Brain microvascular endothelial cell (primary cell): ENCODE measurements around the gene KRT85.
A peak's percentile ranks its signal among the peaks of the same experiment; 100 is the strongest.

Experiments used
- DNase-seq: peaks from one replicate; pipeline ENCODE4 v3.0.0-alpha.2; 2020
- H3K27ac ChIP-seq: fragments of 250-450 bp; sonication (Bioruptor Pico); 2 replicates; pipeline ENCODE4 v1.5.1; 2020; ENCODE audit warnings: mild to moderate bottlenecking, moderate library complexity
- H3K27me3 ChIP-seq: fragments of 250-450 bp; sonication (Bioruptor Pico); replicated peaks from 2 replicates; pipeline ENCODE4 v1.5.1; 2020; ENCODE audit warnings: mild to moderate bottlenecking
- H3K36me3 ChIP-seq: fragments of 250-450 bp; sonication (Bioruptor Pico); replicated peaks from 2 replicates; pipeline ENCODE4 v1.5.1; 2020; ENCODE audit warnings: mild to moderate bottlenecking
- H3K4me3 ChIP-seq: 2 replicates; pipeline ENCODE4 v1.5.1; 2011; ENCODE audit warnings: low read depth, mild to moderate bottlenecking, control low read depth, low read length, moderate library complexity
- in situ Hi-C: cut with HindIII; loops from 2 replicates; pipeline ENCODE4 v1.10.0; 2017; ENCODE audit warnings: low sequenced_read_pairs, low pct_ligation_motif_present
- TF ChIP-seq, protein P1 (sequence below): IDR thresholded peaks from 2 replicates; pipeline ENCODE4 v1.5.1; 2011; ENCODE audit warnings: low read depth, mild to moderate bottlenecking, moderate library complexity, low read length, control low read depth, inconsistent platforms; ENCODE audit errors: missing control alignments

KRT85 gene

DNA sequence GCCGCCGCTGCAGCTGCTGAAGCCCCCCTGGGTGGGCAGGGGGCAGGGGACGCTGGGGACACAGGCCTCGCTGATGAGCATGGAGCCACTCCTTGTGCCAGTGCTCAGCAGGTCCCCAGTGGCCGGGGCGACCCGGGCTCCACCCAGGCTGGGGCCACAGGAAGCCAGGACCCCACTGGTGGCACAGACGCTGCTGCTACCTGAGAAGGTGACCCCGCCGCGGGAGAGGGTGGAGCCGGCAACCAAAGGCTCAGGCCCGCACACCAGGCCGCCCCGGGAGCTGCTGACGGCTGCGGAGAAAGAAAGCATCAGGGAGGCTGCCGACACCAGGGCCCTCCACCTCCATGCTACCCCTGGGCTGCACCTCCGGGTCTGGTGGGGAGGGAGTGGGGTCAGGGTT, 10.8 kb upstream of the KRT85 start:
- DNase-seq, result no peak
- TF ChIP-seq, protein P1, sequence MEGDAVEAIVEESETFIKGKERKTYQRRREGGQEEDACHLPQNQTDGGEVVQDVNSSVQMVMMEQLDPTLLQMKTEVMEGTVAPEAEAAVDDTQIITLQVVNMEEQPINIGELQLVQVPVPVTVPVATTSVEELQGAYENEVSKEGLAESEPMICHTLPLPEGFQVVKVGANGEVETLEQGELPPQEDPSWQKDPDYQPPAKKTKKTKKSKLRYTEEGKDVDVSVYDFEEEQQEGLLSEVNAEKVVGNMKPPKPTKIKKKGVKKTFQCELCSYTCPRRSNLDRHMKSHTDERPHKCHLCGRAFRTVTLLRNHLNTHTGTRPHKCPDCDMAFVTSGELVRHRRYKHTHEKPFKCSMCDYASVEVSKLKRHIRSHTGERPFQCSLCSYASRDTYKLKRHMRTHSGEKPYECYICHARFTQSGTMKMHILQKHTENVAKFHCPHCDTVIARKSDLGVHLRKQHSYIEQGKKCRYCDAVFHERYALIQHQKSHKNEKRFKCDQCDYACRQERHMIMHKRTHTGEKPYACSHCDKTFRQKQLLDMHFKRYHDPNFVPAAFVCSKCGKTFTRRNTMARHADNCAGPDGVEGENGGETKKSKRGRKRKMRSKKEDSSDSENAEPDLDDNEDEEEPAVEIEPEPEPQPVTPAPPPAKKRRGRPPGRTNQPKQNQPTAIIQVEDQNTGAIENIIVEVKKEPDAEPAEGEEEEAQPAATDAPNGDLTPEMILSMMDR, result no peak
- no peaks in the 10 kb centered on the region for H3K36me3 ChIP-seq
- no peaks in the 10 kb centered on the region for H3K27me3 ChIP-seq
- H3K4me3 ChIP-seq, result no peak overlapping the region
- H3K27ac ChIP-seq, result no peak overlapping the region
- in situ Hi-C loops, result loop anchor here (25.0 kb wide), 1 partner anchor 484 kb away; no protein-coding TSS in a partner anchor

DNA sequence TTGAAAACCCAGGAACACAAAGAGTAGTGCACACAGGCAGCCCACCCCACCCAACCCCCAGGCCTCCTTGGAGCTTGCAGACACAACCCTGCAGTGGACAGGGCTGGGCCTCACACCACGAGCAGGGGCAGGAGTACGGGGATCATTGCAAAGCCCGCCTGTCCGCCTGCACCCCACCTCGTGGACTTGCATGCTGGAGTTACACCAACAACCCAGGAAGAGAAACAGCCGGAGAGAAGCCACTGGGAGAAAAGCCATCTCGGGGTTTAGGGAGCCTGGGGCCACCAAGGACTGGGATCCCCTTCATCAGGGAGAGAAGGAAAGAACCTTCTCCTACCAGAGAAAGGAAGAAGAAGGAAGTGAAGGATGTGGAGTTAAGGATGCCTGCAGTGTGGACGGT, 10.0 kb upstream of the KRT85 start:
- TF ChIP-seq, protein P1, result no peak

DNA sequence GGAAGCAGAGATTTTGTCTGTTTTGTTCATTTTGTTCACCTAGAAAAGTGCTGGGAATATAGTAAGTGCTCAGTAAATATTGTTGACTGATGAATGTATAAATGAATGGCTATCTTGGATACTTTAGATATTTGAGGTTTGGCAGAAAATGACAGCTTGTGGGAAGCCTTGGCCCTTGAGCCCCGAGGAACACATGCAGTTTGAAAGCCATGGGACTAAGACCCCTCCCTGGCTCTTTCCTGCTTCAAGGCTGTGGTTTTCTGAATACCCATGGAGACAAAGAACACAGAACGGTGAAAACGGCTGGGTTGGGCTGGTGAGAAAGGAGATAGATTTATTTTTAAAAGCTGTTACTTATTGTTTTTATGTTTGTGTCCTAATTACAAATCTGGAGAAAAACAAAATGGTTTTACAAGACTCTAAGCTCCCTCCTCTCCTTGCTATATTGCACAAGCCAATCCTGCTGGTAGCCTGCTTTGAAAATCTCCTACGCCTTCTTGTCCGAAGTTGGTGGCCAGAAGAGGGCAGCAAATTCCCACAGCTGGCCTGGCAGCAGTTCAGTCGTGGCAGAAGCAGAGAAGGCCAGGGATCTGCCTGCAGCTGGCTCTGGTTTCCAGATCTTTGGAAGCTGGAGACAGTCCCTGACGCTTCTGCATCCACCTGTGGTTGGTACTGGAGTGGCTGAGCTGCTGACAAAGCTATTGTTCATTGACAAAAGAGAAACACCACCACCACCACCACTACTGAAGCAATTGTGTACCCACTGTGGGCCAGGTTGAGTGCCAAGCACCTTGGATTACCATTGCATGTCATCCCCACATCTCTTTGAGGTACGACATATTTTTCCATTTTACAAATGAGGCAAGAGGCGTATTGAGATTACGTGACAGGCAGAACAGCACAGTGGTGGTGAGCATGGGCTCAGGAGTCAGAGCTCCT, 5.2 kb upstream of the KRT85 start:
- peak; percentile 82 for DNase-seq
- in situ Hi-C loops, result no loop called here

More for the DNA sequence above, 10.0 kb upstream of the KRT85 start:
- H3K36me3 ChIP-seq, result no peaks in the 10 kb centered on the region
- DNase-seq, result no peak
- no peak overlapping the region for H3K4me3 ChIP-seq
- no peak overlapping the region for H3K27ac ChIP-seq
- no peaks in the 10 kb centered on the region for H3K27me3 ChIP-seq
- in situ Hi-C loops, result loop anchor here (25.0 kb wide), 1 partner anchor 485 kb away; no protein-coding TSS in a partner anchor

DNA sequence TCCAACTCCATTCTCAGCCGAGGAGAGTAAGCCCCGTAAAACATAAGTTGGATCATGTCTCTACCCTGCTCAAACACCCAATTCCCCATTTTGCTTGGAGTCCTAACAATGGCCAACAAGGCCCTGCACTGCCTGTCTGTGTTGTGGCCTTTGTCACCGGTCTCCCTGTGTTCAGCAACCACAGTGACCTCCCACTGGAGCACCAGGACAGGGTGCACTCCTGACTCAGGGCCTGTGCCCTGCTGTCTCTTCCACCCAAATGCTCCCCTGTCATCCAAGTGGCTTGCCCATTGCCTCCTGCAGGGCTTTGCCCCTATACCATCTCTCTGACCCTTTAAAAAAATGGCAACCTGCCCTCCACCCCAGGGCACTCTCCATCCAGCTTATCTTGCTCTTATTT, 4.4 kb upstream of the KRT85 start:
- H3K27me3 ChIP-seq, result peaks cover 2% of the 10 kb centered on the region
- H3K4me3 ChIP-seq, result no peak overlapping the region
- TF ChIP-seq, protein P1, result no peak
- in situ Hi-C loops, result no loop called here
- H3K27ac ChIP-seq, result no peak overlapping the region
- no peak for DNase-seq
- H3K36me3 ChIP-seq, result no peaks in the 10 kb centered on the region

More for the DNA sequence above, 5.2 kb upstream of the KRT85 start:
- Histone ChIP-seq H3K36me3 (no peaks in the 10 kb centered on the region), H3K27me3 (peaks cover 2% of the 10 kb centered on the region), H3K27ac (no peak overlapping the region), H3K4me3 (no peak overlapping the region)
- TF ChIP-seq, protein P1, result peak; percentile 95

DNA sequence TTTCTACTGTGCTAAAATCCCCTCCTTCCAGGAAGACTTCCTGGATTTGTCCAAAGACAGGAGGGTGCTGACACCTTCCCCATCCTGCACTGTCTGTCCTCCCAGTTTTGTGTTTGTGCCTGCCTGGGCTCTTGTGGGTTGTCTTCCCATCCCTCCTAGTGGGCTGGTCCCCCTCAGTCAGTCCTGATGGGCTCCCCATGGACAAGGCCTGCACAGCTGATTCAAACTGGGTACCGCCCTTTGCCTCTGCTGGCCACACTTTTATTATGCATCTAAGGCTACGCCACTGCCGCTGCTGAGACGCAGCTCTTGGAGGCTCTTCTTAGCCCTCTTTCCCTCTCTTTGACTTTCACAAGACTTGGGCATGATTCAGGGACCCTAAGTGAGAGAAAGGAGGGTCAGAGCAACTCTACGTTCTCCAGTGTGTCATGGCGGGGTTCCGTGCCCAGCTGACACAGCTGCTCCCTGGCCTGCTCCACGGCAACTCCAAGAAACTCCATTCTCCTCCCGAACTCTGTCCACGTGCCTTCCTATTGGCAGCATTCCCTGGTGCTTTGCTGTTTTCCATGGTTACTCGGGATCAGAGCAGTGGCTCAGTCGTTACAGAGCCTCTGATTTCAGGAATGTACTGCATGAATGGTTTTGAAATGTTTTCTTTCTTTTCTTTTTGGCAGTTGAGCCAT, 3.8 kb upstream of the KRT85 start:
- TF ChIP-seq, protein P1, result no peak
- no peak overlapping the region for H3K4me3 ChIP-seq
- H3K27ac ChIP-seq, result no peak overlapping the region
- DNase-seq, result peak; percentile 30
- no peaks in the 10 kb centered on the region for H3K36me3 ChIP-seq
- in situ Hi-C loops, result no loop called here
- peaks cover 2% of the 10 kb centered on the region for H3K27me3 ChIP-seq
